HCT116 (cell line): ENCODE measurements around the gene STMP1. TPM values are rescaled to one million over a fixed set of nuclear protein-coding genes. Genes with fewer than 3 reads are reported as not detected.

Source experiments
- ATAC-seq: fragments of 200-7000 bp; cut with Tn5 transposase; 2 replicates; pipeline ENCODE4 v1.9.1; 2020; ENCODE audit warnings: mild to moderate bottlenecking, moderate library complexity
- BruUV-seq: library from RNA; stranded (reverse); fragments of 400-500 nt; replicated peaks from 2 replicates; lab custom pipeline; 2021; lab: Mats Ljungman, UMichigan
- CTCF ChIA-PET: fragments of 300-600 bp; sonication (Branson Sonifier 250); formaldehyde crosslinking; loops from one replicate; lab custom pipeline; 2021; ENCODE audit warnings: antibody characterized with exemption; lab: Charles Lee
- POLR2A ChIA-PET: fragments of 300-600, 350-600 bp; sonication (Branson Sonifier 250); formaldehyde crosslinking; loops from one replicate; lab custom pipeline; 2021; ENCODE audit warnings: antibody characterized with exemption; lab: Charles Lee
- RAD21 ChIA-PET, 2 experiments: fragments of 300-600 bp; sonication (Branson Sonifier 250); formaldehyde crosslinking; loops; one replicate each; lab custom pipeline; 2023; ENCODE audit warnings: low total read pairs in 2 of 2; ENCODE audit not compliant: uncharacterized antibody in 2 of 2, unreplicated experiment in 2 of 2, low non-redundant PET in 1 of 2; lab: Charles Lee
- DNase-seq: peaks from one replicate; pipeline ENCODE4 v3.0.0-alpha.2; 2010; ENCODE audit warnings: low read depth, low spot score
- H2AFZ ChIP-seq: fragments of 200-600 bp; shearing (Covaris generic), sonication (generic); 2 replicates; pipeline ENCODE4 v1.6.1; 2017; ENCODE audit warnings: low read depth, mixed run types, mixed read lengths, antibody characterized with exemption, low read length; ENCODE audit not compliant: poor library complexity, severe bottlenecking
- H3K27ac ChIP-seq: 2 replicates; pipeline ENCODE4 v1.5.1; 2012; ENCODE audit warnings: low read depth, low read length
- H3K27me3 ChIP-seq: fragments of 200-600 bp; sonication (generic); 2 replicates; pipeline ENCODE4 v1.6.1; 2016; ENCODE audit warnings: mixed run types, low read length, mixed read lengths; ENCODE audit not compliant: insufficient read depth
- H3K36me3 ChIP-seq, 2 experiments: fragments of 200-500 bp in 1 of 2; fragments of 200-600 bp in 1 of 2; sonication (Bioruptor generic) in 1 of 2; sonication (generic) in 1 of 2; 2 replicates each; pipeline versions ENCODE4 v1.5.1 to v1.6.1; 2014 to 2016; ENCODE audit warnings: low read length in 2 of 2, inconsistent platforms in 1 of 2, mixed read lengths in 1 of 2, mixed run types in 1 of 2; ENCODE audit not compliant: insufficient read depth in 2 of 2, control insufficient read depth in 1 of 2
- H3K4me1 ChIP-seq, 2 experiments: fragments of 200-600 bp in 1 of 2; sonication (generic) in 1 of 2; 2 replicates each; pipeline versions ENCODE4 v1.5.1 to v1.6.1; 2012 to 2017; ENCODE audit warnings: low read length in 2 of 2, inconsistent platforms in 1 of 2, mild to moderate bottlenecking in 1 of 2, mixed read lengths in 1 of 2, mixed run types in 1 of 2, moderate library complexity in 1 of 2; ENCODE audit not compliant: insufficient read depth in 2 of 2, control insufficient read depth in 1 of 2
- H3K4me2 ChIP-seq: fragments of 200-600 bp; sonication (generic); 2 replicates; pipeline ENCODE4 v1.6.1; 2017; ENCODE audit warnings: mixed run types, low read length, mixed read lengths
- H3K4me3 ChIP-seq, 2 experiments: fragments of 200-600 bp in 1 of 2; sonication (generic) in 1 of 2; replicated peaks in 1 of 2; 2 replicates each; pipeline ENCODE4 v1.5.1; 2011 to 2016; ENCODE audit warnings: low read length in 2 of 2, control low read depth in 1 of 2, low read depth in 1 of 2, mild to moderate bottlenecking in 1 of 2, mixed read lengths in 1 of 2, mixed run types in 1 of 2
- H3K79me2 ChIP-seq: fragments of 200-600 bp; sonication (generic); 2 replicates; pipeline ENCODE4 v1.6.1; 2017; ENCODE audit warnings: mild to moderate bottlenecking, mixed run types, low read length, moderate library complexity, mixed read lengths; ENCODE audit not compliant: insufficient read depth
- H3K9ac ChIP-seq: fragments of 200-600 bp; sonication (generic); 2 replicates; pipeline ENCODE4 v1.6.1; 2016; ENCODE audit warnings: low read length, mixed read lengths
- H3K9me2 ChIP-seq: fragments of 200-600 bp; sonication (generic), shearing (Covaris generic); 2 replicates; pipeline ENCODE4 v1.6.1; 2017; ENCODE audit warnings: mixed run types, mild to moderate bottlenecking, moderate library complexity; ENCODE audit not compliant: insufficient read depth
- H3K9me3 ChIP-seq, 2 experiments: fragments of 200-500 bp in 1 of 2; fragments of 200-600 bp in 1 of 2; sonication (Bioruptor generic) in 1 of 2; sonication (generic) in 1 of 2; 2 replicates each; pipeline ENCODE4 v1.6.1; 2014 to 2017; ENCODE audit warnings: low read length in 2 of 2, mixed read lengths in 2 of 2, inconsistent platforms in 1 of 2, low read depth in 1 of 2, mild to moderate bottlenecking in 1 of 2, mixed run types in 1 of 2, moderate library complexity in 1 of 2; ENCODE audit not compliant: control insufficient read depth in 1 of 2, insufficient read depth in 1 of 2
- H4K20me1 ChIP-seq: fragments of 200-600 bp; sonication (generic), shearing (Covaris generic); 2 replicates; pipeline ENCODE4 v1.6.1; 2017; ENCODE audit warnings: mixed run types, mild to moderate bottlenecking, moderate library complexity; ENCODE audit not compliant: insufficient read depth
- CEBPB ChIP-seq: IDR thresholded peaks from 2 replicates; pipeline ENCODE4 v1.6.1; 2012; ENCODE audit warnings: low read depth
- JUND ChIP-seq: IDR thresholded peaks from 2 replicates; pipeline ENCODE4 v1.6.1; 2012
- POLR2A ChIP-seq: IDR thresholded peaks from 2 replicates; pipeline ENCODE4 v1.7.0; 2011; ENCODE audit warnings: borderline replicate concordance; ENCODE audit not compliant: insufficient read depth, insufficient read length; ENCODE audit errors: extremely low read depth
- RAD21 ChIP-seq: IDR thresholded peaks from 2 replicates; pipeline ENCODE4 v1.6.1; 2012; ENCODE audit warnings: low read depth, mild to moderate bottlenecking
- SRF ChIP-seq: IDR thresholded peaks from 2 replicates; pipeline ENCODE4 v1.6.1; 2012; ENCODE audit warnings: low read depth
- YY1 ChIP-seq: IDR thresholded peaks from 2 replicates; pipeline ENCODE4 v1.6.1; 2011; ENCODE audit warnings: low read length, low read depth, moderate library complexity, mild to moderate bottlenecking; ENCODE audit not compliant: insufficient replicate concordance; ENCODE audit errors: extremely low read depth
- intact Hi-C: fragments of 100-400 bp; cut with micrococcal nuclease; formaldehyde crosslinking; loops from 2 replicates; pipeline ENCODE4 v1.10.0; 2022
- total RNA-seq: library from RNA; stranded (reverse); gene quantifications from one replicate; pipeline ENCODE4 v1.2.1, GENCODE V29; 2021; ENCODE audit not compliant: unreplicated experiment

STMP1 gene
- total RNA-seq, 1 experiment from 2014 or later = 32.8 TPM

DNA sequence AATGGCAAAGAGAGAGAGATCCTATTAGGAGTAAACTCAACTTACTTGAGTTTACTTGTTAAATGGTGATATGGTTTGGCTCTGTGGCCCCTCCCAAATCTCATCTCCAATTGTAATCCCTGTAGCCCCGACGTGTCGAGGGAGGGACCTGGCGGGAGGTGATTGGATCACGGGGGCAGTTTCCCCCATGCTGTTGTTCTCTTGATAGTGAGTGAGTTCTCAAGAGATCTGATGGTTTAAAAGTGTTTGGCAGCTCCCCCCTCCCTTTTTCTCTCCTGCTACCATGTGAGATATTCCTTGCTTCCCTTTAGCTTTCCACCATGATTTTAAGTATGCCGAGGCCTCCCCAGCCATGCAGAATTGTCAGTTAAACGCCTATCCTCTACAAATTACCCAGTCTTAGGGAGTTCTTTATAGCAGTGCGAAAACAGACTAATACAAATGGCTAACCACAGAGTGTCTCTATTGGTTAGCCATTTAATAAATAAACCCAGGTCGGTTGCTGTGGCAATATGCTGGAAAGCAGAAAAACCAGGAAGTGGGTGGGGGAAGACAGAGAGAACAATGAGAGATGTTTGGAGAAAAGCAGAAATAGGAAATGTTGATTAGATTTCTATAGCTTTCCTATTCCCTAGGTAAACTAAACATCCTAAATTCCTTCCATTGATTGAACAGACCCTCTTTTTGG lies 3.0 kb upstream of the STMP1 start (continued):
- TF ChIP-seq YY1 (no peak), JUND (no peak)

DNA sequence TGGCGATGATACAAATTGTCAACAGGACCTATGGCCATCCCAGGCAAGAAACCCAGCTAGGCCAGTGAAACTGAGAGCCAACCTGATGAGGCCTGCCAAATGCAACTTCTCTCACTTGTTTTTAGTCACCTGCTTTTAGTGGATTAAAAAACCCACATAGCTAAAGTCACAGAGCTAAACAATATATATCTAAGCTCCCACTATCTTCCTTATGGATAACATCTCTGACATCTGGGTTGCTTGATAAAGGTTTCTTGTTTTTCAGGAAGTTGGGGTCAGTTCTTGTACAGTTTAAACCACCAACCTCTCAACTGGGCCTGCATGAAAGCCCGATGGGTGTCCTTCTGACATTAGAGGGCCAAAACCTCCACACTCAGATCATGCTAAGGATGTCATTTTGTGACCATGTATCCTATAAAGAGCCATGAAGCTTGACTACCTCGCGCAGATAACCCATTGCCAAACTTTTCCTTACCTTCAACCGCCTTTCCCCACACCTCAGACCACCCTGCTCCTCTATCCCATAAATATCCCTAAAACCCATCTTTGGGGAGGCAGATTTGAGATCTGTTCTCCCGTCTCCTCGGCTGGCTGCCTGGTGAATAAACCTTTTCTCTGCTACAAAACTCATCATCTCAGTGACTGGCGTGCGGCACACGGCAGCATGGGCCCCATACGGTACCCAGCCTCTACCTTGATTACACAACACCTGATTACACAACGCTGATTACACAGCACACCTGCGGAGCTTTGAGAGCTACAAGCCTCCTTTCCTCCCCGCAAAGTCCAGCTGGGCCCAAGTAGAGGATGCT lies 797 bp upstream of the STMP1 start:
- Histone ChIP-seq H3K9me2 (no peaks in the 10 kb centered on the region), H3K4me3 (peak overlapping the region; percentile 90 to 95), H3K4me1 (peaks cover 3 to 22% of the 10 kb centered on the region in 2 experiments; a peak in 1 of 4 replicates), H3K4me2 (peak overlapping the region; percentile 89), H3K27ac (peak overlapping the region; percentile 71), H4K20me1 (no peaks in the 10 kb centered on the region), H3K79me2 (peaks cover 41% of the 10 kb centered on the region), H3K9ac (peak overlapping the region; percentile 99), H3K9me3 (no peaks in the 10 kb centered on the region), H3K36me3 (no peaks in the 10 kb centered on the region), H3K27me3 (no peaks in the 10 kb centered on the region), H2AFZ (no peak overlapping the region)
- peak; percentile 54 for ATAC-seq
- ChIA-PET CTCF (interaction anchor here (0.9 to 3.4 kb wide), 3 partner anchors 11 to 213 kb away, joined by 3 to 12 read pairs (median 4); no protein-coding TSS in a partner anchor), POLR2A (interaction anchor here (0.9 to 1.6 kb wide), 4 partner anchors 9 to 53 kb away, joined by 3 to 9 read pairs (median 4); no protein-coding TSS in a partner anchor), RAD21 (no interaction called here)
- DNase-seq = no peak
- BruUV-seq = TSS peak; percentile 94
- intact Hi-C loops = loop anchor here (2.0 kb wide), 2 partner anchors 83 to 315 kb away; partner anchors contain the start of gene MTPN
- TF ChIP-seq SRF (no peak), RAD21 (no peak), POLR2A (no peak), CEBPB (peak; percentile 76; the same call in 1 of the 2 replicates)
